MM.1S (cell line): ENCODE results near the gene ITM2A.

ENCODE experiments used
- DNase-seq: peaks from one replicate; pipeline ENCODE4 v3.0.0-alpha.2; 2015
- H2AFZ ChIP-seq: fragments of 300-600 bp; sonication (generic); 2 replicates; pipeline ENCODE4 v1.6.0; 2016; ENCODE audit warnings: antibody characterized with exemption, low read length
- H3F3A ChIP-seq: fragments of 300-600 bp; sonication (generic); 2 replicates; pipeline ENCODE4 v1.6.1; 2016; ENCODE audit warnings: mild to moderate bottlenecking, antibody characterized with exemption, low read length, moderate library complexity, mixed read lengths; ENCODE audit not compliant: insufficient read depth
- H3K27ac ChIP-seq: fragments of 300-600 bp; sonication (generic); 2 replicates; pipeline ENCODE4 v1.5.1; 2016; ENCODE audit warnings: mild to moderate bottlenecking, low read length
- H3K27me3 ChIP-seq: fragments of 300-600 bp; sonication (generic); replicated peaks from 2 replicates; pipeline ENCODE4 v1.6.0; 2016; ENCODE audit warnings: low read length; ENCODE audit not compliant: insufficient read depth
- H3K36me3 ChIP-seq: fragments of 300-600 bp; sonication (generic); replicated peaks from 2 replicates; pipeline ENCODE4 v1.6.1; 2016; ENCODE audit warnings: mild to moderate bottlenecking, low read length, mixed read lengths; ENCODE audit not compliant: insufficient read depth
- H3K4me1 ChIP-seq: fragments of 300-600 bp; sonication (generic); 2 replicates; pipeline ENCODE4 v1.6.1; 2016; ENCODE audit warnings: low read length, mixed read lengths
- H3K4me2 ChIP-seq: fragments of 300-600 bp; sonication (generic); 2 replicates; pipeline ENCODE4 v1.6.0; 2016; ENCODE audit warnings: low read depth, low read length
- H3K4me3 ChIP-seq: fragments of 300-600 bp; sonication (generic); 2 replicates; pipeline ENCODE4 v1.5.1; 2016; ENCODE audit warnings: low read length, mixed read lengths
- H3K79me2 ChIP-seq: fragments of 300-600 bp; sonication (generic); 2 replicates; pipeline ENCODE4 v1.6.1; 2016; ENCODE audit warnings: mixed run types, low read length, mixed read lengths
- H3K9ac ChIP-seq: fragments of 300-600 bp; sonication (generic); 2 replicates; pipeline ENCODE4 v1.6.1; 2016; ENCODE audit warnings: low read length, mixed read lengths
- H3K9me2 ChIP-seq: fragments of 300-600 bp; sonication (generic); replicated peaks from 2 replicates; pipeline ENCODE4 v1.6.1; 2016; ENCODE audit warnings: mild to moderate bottlenecking, low read length, mixed read lengths; ENCODE audit not compliant: insufficient read depth
- H3K9me3 ChIP-seq: fragments of 300-600 bp; sonication (generic); replicated peaks from 2 replicates; pipeline ENCODE4 v1.6.1; 2016; ENCODE audit warnings: mild to moderate bottlenecking, low read length, mixed read lengths; ENCODE audit not compliant: insufficient read depth
- H4K20me1 ChIP-seq: fragments of 300-600 bp; sonication (generic); 2 replicates; pipeline ENCODE4 v1.6.1; 2016; ENCODE audit warnings: mild to moderate bottlenecking, low read length, moderate library complexity, mixed read lengths; ENCODE audit not compliant: insufficient read depth
- EZH2 ChIP-seq: fragments of 300-600 bp; sonication (generic); optimal IDR thresholded peaks from 2 replicates; pipeline ENCODE3; 2017; ENCODE audit warnings: low read depth, mild to moderate bottlenecking, antibody characterized with exemption, low read length, mixed read lengths
- EZH2phosphoT487 ChIP-seq: fragments of 300-600 bp; sonication (generic); IDR thresholded peaks from 2 replicates; pipeline ENCODE4 v1.6.1; 2018; ENCODE audit warnings: antibody characterized with exemption, low read length
- TF ChIP-seq, protein P1 (sequence below): fragments of 300-600 bp; sonication (generic); IDR thresholded peaks from 2 replicates; pipeline ENCODE4 v1.5.1; 2016; ENCODE audit warnings: antibody characterized with exemption, low read length, mixed read lengths

The ITM2A gene

GRCh38 chrX:79412972-79413371, 45.8 kb upstream of the ITM2A start:
- Histone ChIP-seq H3F3A (no peaks in the 10 kb centered on the region), H3K9me2 (no peaks in the 10 kb centered on the region), H3K9me3 (no peaks in the 10 kb centered on the region), H3K4me2 (peak overlapping the region; percentile 25; the same call in 1 of the 2 replicates), H3K36me3 (no peaks in the 10 kb centered on the region), H3K79me2 (no peaks in the 10 kb centered on the region), H4K20me1 (no peaks in the 10 kb centered on the region), H2AFZ (no peak overlapping the region), H3K9ac (no peak overlapping the region), H3K4me1 (no peaks in the 10 kb centered on the region), H3K27me3 (no peaks in the 10 kb centered on the region), H3K27ac (no peak overlapping the region), H3K4me3 (peak overlapping the region; percentile 9; the same call in 1 of the 2 replicates)
- TF ChIP-seq EZH2phosphoT487: no peak
- TF ChIP-seq, protein P1, sequence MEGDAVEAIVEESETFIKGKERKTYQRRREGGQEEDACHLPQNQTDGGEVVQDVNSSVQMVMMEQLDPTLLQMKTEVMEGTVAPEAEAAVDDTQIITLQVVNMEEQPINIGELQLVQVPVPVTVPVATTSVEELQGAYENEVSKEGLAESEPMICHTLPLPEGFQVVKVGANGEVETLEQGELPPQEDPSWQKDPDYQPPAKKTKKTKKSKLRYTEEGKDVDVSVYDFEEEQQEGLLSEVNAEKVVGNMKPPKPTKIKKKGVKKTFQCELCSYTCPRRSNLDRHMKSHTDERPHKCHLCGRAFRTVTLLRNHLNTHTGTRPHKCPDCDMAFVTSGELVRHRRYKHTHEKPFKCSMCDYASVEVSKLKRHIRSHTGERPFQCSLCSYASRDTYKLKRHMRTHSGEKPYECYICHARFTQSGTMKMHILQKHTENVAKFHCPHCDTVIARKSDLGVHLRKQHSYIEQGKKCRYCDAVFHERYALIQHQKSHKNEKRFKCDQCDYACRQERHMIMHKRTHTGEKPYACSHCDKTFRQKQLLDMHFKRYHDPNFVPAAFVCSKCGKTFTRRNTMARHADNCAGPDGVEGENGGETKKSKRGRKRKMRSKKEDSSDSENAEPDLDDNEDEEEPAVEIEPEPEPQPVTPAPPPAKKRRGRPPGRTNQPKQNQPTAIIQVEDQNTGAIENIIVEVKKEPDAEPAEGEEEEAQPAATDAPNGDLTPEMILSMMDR: peak; percentile 55
- no peak for TF ChIP-seq EZH2
- peak; percentile 61 for DNase-seq

DNA sequence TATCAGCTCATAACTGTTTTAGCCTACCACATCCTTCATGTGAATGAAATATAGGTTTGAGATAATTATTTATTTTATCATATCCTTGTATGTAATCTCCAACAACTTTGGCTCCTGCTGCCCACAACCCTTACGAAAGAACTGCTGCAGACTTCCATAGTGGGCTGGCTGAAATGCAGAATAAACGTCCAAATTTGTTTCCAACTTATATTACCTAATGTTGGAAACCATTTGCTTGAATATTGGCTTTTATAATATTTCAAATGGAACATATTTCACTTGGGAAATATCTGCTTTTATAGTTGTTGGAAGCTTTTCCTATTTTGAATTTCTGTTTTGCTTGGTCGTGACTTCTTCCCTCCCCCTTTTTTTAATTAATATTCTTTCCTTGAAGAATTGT, 45.0 kb upstream of the ITM2A start:
- Histone ChIP-seq H2AFZ (no peak overlapping the region), H3K9ac (no peak overlapping the region), H3K4me2 (no peak overlapping the region), H3K79me2 (no peaks in the 10 kb centered on the region), H3K27ac (no peak overlapping the region), H3K9me3 (no peaks in the 10 kb centered on the region), H3K9me2 (no peaks in the 10 kb centered on the region), H3K36me3 (no peaks in the 10 kb centered on the region), H3K27me3 (no peaks in the 10 kb centered on the region), H4K20me1 (no peaks in the 10 kb centered on the region), H3K4me3 (no peak overlapping the region), H3F3A (no peaks in the 10 kb centered on the region), H3K4me1 (no peaks in the 10 kb centered on the region)
- TF ChIP-seq, protein P1: no peak
- TF ChIP-seq EZH2 (no peak), EZH2phosphoT487 (no peak)
- no peak for DNase-seq

- Histone ChIP-seq H3K9me2 (no peaks in the 10 kb centered on the region), H2AFZ (no peak overlapping the region), H3F3A (no peaks in the 10 kb centered on the region), H3K4me3 (no peak overlapping the region), H3K9ac (no peak overlapping the region), H3K9me3 (no peaks in the 10 kb centered on the region), H3K36me3 (no peaks in the 10 kb centered on the region), H4K20me1 (no peaks in the 10 kb centered on the region), H3K4me2 (no peak overlapping the region), H3K27me3 (no peaks in the 10 kb centered on the region), H3K79me2 (no peaks in the 10 kb centered on the region), H3K27ac (no peak overlapping the region), H3K4me1 (no peaks in the 10 kb centered on the region)
- no peak for DNase-seq
- no peak for TF ChIP-seq EZH2phosphoT487
- TF ChIP-seq, protein P1: no peak
Measured at GRCh38 chrX:79409657-79410056, 42.5 kb upstream of the ITM2A start.
